Endometrial microvascular endothelial cells (primary cell): ENCODE measurements around the gene TM4SF4. TPM values are rescaled to one million over a fixed set of nuclear protein-coding genes. Genes with fewer than 3 reads are reported as not detected.

ENCODE experiments used
- in situ Hi-C: cut with HindIII; loops from 2 replicates; pipeline ENCODE4 v1.10.0; 2017; ENCODE audit warnings: low sequenced_read_pairs, low pct_unique_long_range_greater_than_20kb; ENCODE audit errors: inconsistent ontology term
- total RNA-seq: library from RNA; depleted of rRNA; stranded (reverse); fragments of >200 nt; gene quantifications from one replicate; pipeline ENCODE4 v1.2.3, GENCODE V29; 2015; ENCODE audit errors: inconsistent ontology term

The TM4SF4 gene
- total RNA-seq, 1 donor from 2014 or later = not detected

DNA sequence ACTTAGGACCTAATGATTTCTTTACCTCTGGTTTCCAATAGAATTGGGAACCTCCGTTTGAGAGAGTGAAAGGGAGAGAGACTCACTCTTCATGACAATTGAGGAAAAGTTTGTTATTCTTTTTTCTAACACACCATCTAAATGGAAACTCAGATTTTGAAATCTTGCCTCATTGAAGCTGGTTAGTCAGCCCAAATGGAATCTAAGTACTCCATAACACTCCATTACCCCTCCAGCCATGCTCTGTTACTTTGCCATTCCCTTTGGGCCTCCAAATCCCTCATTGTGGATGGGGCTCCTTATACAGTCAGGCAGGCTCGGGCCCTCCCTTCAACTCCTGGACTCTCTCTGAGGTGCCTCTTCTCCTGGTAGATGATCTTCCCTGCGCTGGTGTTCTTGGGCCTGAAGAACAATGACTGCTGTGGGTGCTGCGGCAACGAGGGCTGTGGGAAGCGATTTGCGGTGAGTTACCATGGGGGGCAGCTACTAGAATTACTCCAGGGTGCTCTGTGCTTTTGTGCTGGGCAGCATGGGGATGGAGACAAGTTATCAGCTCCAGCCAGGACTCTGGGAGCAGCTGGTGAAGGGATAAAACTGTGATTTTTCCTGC is 1.1 kb downstream of the TM4SF4 start:
- in situ Hi-C loops = no loop called here

DNA sequence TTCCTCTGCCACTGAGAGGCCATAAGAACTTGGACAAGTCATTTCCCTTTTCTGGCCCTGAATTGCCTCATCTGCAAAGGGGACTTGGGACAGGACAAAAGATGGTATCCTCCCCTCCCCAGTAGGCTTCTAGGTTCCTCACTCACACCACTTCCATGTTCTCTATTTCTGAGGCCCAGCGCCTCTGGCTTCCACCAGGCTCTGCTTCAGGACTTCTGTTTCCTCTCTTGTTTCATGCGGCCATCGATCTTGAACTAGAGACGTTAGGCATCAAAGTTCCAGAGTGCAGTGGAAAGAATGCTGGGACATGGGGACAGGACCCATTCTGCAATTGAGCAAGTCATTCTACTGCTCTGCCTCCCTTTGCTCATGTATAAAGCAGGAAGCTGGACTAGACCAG is 1.7 kb downstream of the TM4SF4 start:
- in situ Hi-C loops = no loop called here

DNA sequence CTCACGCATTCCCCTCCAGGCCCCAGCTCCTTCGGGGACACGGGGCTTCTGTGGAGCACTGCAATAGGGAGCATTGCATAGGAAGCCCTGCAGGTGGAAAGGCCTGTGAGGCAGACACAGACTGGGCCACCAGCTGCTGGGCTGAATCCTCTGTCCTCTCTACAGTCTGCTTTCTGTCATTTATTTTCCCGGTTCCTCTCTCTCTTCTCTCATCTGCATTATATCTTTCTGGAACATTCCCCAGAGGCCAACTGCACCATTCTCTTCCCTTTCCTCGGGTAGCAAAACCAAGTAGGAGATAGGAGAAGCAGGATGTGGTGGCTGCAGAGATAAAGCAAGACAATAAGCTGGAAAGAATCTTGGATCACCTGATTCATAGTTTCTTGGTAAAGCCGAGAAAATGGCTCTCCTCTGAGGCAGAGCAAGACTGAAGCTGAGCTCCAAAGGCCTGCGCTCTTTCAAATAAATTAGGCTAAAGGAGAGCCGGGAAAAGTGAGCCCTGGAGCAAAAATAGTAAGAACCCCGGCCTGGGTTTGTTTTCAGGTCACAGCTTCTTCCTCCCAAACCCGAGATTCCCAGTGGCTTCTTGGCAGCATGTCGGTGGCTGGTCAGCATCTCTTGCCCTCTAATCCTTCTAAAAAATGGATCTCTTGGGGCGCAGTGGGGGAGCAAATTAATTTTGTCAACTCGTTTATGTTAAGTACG is 5.3 kb downstream of the TM4SF4 start:
- in situ Hi-C loops = no loop called here

DNA sequence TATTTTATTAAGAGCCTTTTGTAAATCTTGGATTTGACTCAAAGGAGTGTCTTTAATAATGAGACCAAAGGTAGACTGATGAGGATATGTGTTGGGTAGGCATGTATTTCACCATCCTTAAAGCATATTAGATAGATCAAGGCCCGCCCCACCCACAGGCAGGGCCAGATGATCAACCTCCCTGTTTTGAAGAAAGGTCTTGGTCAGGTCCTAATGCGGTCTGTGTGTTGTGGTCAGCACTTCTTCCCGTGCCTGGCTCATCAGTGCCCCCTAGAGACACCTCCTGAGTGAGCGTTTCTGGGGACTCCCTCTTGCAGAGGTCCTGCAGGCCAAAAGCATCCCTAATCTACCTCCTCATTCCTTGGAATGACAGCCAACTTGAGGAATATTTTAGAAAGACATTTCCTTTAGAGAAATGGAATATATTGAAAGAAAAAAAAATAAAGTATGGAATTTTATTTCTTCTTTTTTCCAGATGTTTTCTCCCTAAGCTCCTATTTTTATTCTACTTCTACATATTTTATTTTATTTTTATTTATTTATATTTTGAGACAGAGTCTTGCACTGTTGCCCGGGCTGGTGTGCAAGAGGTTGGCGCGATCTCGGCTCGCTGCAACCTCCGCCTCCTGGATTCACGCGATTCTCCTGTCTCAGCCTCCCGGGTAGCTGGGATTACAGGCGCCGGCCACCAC is 6.0 kb downstream of the TM4SF4 start:
- in situ Hi-C loops = no loop called here

DNA sequence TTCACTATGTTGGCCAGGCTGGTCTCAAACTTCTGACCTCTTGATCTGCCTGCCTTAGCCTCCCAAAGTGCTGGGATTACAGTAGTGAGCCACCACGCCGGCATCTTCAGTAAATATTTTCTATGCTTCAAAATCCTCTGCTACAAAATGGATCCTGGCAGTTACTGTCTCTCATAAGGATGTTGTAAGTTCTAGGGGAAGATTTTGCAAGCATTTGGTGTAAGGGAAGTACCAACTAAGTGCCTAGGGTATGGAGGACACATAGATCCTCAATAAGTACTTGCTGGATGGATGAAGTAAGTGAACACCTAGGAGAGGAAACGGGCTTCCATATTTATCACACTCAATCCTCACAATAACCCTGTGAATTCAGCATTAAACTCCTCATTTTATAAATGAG is 6.6 kb downstream of the TM4SF4 start:
- in situ Hi-C loops = no loop called here

DNA sequence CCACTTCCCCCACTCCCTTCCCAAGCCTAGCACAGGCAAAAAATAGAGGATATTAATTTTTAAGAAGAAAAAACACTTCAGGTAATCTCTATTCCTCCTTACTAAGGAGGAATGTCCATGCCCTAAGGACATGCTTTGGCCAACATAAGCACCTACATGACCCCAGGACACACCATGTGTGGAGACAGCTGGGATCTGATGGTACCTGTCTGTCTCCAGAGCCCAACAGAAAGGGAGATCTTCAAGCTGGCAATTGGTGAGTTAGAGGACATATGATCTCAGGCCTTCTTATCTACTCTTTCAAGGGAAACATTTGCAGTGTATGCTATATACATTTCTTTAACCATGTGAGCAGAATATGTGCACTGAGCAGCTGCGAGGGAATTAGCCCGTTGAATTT is 7.0 kb downstream of the TM4SF4 start:
- in situ Hi-C loops = no loop called here

DNA sequence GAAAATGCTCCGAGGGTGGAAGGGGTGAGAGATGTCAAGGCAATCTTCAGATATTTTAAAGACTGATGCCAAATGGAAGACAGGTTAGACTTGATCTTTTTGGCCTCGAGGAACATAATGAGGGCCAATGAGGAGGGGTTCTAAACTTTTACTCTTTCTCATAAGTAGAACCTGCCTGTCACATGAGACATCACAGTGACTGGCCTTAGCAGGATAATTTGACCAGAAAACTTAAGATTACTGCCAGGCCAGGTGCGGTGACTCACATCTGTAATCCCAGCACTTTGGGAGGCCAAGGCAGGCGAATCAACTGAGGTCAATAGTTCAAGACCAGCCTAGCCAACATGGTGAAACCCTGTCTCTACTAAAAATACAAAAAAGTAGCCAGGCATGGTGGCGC is 12.2 kb downstream of the TM4SF4 start:
- in situ Hi-C loops = no loop called here

DNA sequence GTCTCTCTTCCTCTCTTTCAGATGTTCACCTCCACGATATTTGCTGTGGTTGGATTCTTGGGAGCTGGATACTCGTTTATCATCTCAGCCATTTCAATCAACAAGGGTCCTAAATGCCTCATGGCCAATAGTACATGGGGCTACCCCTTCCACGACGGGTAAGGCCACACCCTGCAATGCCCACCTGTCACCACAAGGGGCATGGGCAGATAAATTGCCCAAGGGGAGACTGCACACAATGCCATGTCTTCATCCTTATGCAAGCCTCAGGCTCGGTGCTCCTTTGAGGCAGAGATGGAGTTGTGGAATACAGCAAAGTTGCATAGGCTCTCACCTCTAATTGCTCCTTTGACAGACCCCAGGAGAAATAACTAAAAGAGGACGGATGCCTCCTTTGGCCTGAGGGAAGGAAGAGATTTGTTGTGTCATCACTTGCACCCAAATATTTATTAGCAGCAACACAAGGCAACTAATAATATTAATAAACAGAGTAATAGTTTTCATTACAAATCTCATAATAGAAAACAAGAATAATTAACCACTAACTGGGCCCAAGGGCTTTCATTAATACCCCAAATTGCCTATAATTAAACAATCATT is 13.2 kb downstream of the TM4SF4 start:
- in situ Hi-C loops = no loop called here

DNA sequence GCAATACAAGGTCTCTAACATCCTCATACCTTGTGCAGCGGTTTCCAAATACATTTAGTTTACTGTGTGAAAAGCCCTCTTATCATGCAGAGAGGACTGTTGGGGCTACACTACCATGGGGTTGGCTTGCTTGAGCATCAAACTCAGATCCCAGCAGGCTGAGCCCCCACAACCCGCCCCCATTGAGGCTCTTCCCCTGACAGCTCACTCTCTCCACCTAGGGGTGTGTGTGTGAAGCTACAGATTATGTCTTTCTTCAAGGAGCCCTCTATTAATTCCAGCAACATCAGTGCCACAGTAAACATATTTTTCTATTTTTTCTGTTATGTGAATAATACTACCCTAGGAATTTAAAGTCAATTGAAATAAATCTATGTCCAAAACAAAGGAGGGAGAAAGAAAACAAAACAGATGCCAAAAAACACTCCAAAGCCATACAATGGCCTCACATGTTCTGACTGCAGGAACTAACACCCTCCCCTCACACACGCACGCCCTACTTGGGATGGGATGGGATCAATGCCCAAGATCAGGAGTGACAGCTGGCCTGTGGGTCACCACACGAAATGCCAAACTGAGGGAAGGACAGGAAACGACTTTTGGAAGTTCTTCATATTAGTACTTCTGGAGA is 14.7 kb downstream of the TM4SF4 start:
- in situ Hi-C loops = no loop called here

DNA sequence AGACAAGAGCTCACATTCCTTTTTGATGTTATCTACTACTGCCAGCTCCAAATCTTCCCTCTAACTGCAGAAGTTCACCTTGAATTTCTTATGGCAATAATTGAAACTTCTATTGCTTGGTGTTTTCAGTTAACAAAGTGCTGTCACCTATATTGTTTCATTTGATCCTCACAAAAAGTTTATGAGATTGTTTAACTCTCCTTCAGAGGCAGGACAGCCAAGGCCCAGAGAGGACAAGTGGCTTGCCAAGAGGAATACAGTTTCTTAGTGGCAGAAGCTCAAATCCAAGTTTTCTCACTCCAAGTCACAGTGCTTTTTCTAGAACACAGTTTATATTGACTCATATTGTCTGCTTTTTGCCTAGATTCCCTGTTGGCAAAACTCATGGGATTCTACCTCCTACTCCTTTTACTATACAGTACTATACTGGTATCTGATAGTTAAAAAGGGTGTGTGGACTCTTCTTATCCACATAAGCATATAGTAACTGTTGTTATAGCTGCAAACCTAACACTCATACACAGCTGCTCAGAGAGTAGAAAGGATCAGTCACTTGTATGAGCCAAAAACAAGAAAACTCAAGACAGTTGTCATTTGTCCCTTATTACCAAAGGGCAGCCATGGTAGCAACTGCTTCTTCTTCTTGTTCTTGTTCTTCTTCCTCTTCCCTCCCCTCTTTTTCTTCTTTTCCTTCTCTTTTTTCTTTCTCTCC is 15.9 kb downstream of the TM4SF4 start:
- in situ Hi-C loops = no loop called here

DNA sequence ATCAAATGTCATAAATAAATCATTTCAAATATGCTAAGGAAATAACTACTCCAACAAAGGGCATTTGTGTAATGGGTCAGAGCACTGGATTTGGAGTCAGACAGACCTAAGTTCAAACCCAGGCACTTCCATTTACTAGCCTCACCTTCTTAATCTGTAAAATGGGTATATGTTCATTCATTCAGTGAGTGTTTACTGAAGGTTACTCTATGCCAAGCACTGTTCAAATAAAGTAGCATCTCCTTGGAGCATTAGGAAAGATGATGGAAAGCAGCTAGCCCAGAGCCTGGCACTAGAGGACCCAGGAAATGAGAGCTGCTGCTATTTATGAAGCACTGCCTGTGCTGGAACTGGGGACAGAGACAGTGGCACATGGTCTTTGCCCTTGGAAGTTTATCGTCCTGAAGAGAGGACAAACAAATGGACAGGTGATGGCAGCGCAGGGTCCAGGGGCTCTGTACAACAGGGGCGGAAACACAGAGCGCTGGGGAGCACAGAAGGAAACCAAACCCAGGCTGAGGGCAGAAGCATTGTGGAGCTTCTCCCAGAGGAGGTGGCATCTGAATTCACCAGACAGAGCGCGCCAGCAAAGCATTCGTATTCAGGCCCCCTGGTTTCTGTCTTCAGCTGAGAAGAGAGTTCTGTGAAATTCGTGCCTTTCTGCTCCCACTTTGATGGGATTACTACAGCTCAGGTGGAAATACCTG is 19.0 kb downstream of the TM4SF4 start:
- in situ Hi-C loops = no loop called here

DNA sequence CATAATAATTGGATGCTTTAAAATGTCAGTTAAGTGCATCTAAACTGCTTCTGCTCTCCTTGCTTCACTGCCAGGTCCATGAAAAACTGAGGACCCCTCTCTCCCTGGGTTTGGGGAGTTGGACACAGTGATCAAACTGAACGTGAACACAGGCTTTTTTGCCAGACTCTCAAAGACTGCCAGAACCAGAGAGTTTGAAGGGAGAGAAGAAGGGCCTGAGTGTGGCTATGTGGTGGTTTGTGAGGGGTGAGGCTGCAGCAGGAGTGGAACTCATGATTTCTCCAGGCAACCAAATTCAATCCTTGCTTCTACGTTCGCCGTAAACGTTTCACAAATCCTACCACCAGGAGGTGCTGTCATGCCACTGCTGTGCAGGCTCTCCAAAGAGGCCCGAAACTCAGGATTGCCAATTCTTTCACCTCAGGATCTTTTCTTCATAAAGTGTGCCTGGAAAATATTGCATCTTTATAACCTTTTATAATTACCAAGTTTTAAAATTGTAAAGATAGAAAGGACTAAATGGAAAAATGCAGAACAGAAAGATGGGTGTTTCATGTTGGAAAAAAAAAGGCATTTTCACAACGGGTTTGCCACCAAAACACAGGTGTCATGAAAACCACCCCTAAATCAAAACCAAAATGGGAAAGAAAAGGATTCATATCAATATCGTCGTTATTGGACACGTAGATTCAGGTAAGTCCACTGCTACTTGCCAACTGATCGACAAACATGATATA is 19.7 kb downstream of the TM4SF4 start:
- in situ Hi-C loops = no loop called here

DNA sequence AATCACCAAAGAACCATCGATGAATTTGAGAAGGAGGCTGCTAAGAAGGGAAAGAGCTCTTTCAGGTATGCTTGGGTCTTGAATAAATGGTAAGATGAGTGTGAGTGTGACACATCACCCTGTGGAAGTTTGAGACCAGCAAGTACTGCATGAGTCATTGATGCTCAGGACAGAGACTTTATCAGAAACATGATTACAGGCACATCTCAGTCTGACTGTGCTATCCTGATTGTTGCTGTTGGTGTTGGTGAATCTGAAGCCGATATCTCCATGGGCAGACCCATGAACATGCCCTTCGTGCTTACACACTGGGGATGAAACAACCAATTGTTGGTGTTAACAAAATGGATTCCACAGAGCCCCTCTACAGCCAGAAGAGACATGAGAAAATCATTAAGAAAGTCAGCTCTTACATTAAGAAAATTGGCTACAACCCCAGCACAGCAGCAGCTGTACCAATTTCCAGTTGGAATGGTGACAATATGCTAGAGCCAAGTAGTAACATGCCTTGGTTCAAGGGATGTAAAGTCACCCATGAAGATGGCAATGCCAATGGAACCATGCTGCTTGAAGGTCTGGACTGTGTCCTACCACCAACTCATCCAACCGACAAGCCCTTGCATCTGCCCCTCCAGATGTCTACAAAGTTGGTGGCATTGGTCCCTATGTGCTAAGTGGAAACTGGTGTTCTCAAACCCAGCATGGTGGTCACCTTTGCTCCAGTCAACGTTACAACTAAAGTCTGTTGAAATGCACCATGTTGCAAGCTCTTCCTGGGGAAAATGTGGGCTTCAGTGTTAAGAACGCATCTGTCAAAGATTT is 20.5 kb downstream of the TM4SF4 start:
- in situ Hi-C loops = no loop called here

DNA sequence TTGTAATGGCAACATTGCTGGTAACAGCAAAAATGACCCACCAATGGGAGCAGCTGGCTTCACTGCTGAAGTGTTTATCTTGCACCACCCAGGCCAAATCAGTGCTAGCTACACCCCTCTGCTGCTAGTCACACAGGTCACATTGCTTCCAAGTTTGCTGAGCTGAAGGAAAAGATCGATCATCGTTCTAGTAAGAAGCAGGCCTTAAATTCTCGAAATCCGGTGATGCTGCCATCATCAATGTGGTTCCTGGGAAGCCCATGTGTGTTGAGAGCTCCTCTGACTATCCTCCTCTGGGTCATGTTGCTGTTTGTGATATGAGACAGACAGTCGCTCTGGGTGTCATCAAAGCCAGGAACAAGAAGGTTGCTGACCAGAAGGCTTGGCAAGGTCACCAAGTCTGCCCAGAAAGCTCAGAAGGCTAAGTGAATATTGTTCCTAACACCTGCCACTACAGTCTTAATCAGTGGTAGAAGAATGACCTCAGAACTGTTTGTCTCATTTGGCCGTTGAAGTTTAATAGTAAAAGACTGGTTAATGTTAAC is 21.2 kb downstream of the TM4SF4 start:
- in situ Hi-C loops = no loop called here

DNA sequence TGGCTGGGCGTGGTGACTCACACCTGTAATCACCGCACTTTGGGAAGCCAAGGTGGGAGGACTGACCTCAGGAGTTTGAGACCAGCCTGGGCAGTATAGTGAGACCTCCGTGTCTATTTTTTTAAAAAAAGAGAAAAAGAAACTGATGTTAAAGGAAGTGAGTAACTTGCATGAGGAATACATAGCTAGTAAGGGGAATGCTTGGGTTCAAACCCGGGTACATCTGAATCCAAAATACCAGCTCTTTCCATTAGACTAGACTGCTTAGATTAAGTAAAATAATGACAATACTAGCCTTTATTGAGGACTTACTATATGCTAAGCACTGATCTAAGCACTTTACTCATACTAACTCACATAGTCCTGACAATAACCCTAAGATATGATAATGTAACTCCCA is 22.4 kb downstream of the TM4SF4 start:
- in situ Hi-C loops = no loop called here

DNA sequence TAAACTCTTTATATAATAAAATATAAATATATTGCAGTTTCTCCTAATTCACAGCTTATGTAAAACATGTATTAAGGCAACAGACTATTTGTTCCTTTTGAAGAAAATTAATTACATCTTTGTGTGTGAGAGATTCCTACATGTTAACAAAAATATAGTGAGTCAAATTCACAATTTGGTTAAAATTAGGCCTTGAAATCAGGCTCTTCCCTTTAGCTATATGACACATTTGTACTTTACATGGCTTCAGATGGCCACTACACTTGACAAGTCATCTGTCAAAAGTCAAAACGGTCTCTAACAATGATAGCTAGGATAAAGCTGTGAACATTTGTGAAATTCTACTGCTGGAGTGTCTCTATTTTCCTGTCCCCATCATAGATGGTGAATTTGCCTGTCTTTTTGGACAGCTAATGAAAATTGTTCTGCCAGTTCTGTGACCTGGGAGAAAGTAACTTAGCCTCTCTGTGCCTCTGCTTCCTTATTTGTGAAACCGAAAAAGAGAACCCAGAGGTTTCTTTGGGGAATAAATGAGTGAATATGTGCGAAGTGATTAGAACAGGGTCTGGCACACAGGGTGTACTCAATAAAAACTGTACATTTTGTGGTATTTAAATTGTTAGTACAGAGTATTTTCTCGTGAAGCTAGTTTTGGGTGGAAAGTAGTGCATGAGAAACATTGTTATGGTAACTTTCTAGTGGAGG is 23.6 kb downstream of the TM4SF4 start:
- in situ Hi-C loops = no loop called here
